CD4-positive, alpha-beta T cell treated with Interleukin-17A for 4 hours (primary cell): ENCODE results near the gene CDH15.

Source experiments
- DNase-seq: peaks from one replicate; pipeline ENCODE4 v3.0.0-alpha.2; 2020; ENCODE audit warnings: mixed read lengths

CDH15 gene

GRCh38 chr16:89140981-89141883 is 30.3 kb upstream of the CDH15 start:
- DNase-seq = no peak

GRCh38 chr16:89141884-89142267 is 29.7 kb upstream of the CDH15 start:
- no peak for DNase-seq

DNA sequence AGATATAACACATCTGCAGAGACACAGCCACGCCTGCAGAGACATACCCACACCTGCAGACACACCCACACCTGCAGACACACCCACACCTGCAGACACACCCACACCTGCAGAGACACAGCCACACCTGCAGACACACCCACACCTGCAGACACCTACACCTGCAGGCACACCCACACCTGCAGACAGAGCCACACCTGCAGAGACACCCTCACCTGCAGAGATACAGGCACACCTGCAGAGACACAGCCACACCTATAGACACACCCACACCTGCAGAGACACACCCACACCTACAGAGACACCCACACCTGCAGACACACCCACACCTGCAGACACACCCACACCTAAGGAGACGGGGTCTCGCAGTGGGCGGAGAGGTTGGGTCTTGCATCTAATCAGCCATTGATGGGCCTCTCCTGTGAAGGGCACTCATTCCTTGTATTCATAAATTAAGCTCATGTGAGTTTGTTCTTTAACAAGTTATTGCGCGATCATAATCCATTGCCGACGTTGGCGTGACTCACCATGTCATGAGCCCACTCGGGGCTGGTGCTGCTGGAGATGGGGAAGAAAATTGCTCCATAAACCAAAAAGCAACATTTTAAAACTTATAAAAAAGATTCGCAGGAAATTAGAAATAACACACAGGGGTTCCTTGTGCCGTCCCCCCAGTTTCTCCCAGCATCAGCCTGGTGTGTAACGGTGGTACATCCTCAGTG is 28.9 kb upstream of the CDH15 start:
- no peak for DNase-seq

DNA sequence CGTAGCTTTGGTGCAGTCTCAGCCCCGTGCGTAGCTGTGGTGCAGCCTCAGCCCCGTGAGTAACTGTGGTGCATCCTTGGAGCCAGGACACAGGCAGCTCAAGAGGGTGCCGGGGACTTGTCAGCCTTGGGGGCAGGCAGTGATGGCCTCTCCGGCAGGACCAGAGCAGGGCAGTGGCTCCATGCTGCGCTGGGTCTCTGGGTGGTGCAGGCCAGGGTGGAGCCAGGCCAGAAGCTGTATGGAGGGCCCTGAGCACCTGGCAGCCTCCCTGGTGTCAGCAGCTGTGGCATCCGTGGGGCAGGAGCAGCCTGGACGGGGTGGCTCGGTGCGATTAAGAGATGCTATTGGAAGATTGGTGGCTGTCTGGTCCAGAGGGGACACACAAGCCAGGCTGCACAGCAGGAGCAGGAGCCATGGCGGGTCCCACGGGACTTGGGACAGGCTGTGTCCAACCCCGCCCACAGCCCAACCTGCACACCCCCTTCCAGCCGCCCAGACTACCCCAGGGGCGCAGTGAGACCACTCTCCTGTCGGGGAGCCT is 28.3 kb upstream of the CDH15 start:
- DNase-seq = no peak

DNA sequence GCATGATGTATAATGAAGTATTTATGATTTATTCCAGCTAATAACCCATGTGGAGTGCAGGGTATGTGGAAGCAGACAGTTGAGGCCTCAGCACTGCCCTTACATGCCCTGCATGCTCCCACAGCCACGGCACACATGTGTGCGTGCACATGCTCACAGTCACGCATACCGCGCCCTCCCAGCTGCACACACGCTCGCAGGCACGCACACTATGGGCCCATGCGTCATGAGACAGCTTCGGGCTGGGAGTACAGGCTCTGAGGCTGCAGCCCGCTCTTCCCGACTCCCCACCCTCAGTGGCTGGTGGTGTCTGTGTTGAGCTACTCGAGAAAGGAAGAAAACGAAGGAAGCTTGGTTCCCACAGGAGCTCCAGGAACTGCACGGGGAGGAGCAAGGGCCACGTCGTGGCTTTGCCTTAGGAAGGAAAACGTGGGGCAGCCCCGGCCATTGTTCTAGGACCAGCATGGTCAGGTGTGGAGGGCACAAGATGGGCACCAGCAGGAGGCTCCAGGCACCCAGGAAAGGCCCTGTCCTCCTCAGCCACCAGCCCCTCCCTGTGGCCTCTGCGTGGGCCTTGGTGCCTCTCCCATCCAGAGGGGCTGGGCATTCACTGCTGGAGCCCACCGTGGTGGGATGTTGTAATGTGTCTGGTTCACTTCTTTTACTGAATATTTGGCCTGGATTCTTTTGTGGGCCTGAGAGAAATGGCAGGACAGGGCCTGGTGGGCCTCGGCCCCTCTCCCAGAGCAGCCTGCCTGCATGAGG is 27.5 kb upstream of the CDH15 start:
- no peak for DNase-seq

GRCh38 chr16:89144681-89145080 is 26.9 kb upstream of the CDH15 start:
- DNase-seq = no peak

- no peak for DNase-seq
Observed at GRCh38 chr16:89145406-89146161, 26.0 kb upstream of the CDH15 start.

DNA sequence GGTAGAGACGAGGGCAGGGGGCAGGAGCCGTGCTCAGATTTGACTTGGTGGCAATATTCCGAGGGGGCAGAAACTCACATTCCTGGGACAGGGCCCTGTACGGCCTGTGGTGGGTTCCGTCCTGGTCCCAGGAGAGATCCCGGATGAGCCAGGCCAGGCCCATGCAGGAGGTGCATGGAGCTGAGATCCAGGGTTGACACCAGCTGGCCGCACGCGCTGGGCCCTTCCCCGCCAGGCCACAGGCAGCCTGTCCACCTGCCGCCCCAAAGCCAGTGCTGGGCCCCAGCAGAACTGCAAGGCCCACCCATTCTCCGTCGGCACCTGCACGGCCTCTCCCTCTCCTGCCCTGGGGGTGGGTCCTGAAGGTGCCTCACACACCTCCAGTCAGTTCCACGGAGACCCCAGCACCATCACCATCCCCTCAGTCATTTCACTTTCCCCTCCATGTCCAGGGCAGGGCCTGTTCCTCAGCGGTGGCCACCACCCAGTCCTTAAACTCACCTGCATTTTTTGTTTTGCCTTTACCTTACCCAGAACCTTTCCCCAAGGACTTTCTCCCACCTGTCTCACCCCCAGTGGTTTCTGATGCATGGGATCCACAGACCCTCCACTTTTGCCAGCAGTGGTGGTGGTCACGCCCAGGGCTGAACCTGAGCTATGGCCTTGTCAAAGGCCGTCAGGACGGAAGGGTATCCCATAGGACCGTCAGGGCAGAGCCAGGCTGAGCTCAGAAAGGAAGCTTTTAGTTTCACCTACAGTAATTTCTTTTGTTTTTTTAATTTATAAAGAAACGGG is 25.1 kb upstream of the CDH15 start:
- no peak for DNase-seq

DNA sequence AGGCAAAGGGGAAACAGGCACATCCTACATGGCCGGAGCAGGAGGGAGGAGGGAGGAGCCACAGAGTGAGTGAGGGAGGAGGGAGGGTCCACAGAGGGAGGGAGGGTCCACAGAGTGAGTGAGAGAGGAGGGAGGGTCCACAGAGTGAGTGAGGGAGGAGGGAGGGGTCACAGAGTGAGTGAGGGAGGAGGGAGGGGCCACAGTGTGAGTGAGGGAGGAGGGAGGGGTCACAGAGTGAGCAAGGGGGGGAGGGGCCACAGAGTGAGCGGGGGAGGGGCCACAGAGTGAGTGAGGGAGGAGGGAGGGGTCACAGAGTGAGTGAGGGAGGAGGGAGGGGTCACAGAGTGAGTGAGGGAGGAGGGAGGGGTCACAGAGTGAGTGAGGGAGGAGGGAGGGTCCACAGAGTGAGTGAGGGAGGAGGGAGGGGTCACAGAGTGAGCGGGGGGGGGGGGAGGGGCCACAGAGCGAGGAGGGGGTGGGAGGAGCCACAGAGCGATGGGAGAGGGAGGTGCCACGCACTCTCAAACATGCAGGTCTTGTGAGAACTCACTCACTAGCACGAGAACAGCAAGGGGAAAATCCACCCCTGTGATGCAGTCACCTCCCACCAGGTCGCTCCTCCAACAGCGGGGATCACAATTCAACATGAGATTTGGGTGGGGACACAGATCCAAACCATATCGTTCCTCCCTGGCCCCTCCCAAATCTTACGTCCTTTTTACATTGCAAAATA is 24.3 kb upstream of the CDH15 start:
- no peak for DNase-seq

GRCh38 chr16:89149386-89149785 is 22.2 kb upstream of the CDH15 start:
- no peak for DNase-seq

- DNase-seq = no peak
Observed at GRCh38 chr16:89150090-89150835, 21.3 kb upstream of the CDH15 start.

- no peak for DNase-seq
Observed at GRCh38 chr16:89150981-89151380, 20.6 kb upstream of the CDH15 start.

GRCh38 chr16:89152831-89153700 is 18.5 kb upstream of the CDH15 start:
- DNase-seq = no peak

- DNase-seq = no peak
Observed at GRCh38 chr16:89153848-89154271, 17.7 kb upstream of the CDH15 start.

- DNase-seq = no peak
Observed at GRCh38 chr16:89154390-89155183, 17.0 kb upstream of the CDH15 start.

GRCh38 chr16:89155184-89155679 is 16.3 kb upstream of the CDH15 start:
- no peak for DNase-seq

GRCh38 chr16:89155851-89156739 is 15.5 kb upstream of the CDH15 start:
- DNase-seq = no peak
